ENCODE measurements around the gene AP5S1.
"Not testable (repeated sequence)": the region's sequence is repeated elsewhere in the genome, so short reads cannot be mapped to it uniquely, and the experiment has no call there.

DNA sequence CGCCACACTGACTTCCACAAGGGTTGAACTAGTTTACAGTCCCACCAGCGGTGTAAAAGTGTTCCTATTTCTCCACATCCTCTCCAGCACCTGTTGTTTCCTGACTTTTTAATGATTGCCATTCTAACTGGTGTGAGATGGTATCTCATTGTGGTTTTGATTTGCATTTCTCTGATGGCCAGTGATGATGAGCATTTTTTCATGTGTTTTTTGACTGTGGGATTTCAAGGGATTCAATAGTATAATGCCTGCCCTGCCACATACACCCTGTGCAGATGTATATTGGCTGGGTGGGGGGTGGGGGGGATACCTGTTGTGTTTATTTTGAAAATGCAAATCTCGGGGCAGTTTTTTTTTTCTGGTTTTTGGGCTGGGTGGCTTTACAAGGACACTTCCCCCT lies 26.2 kb upstream of the AP5S1 start:
- TF ChIP-seq, protein P1, sequence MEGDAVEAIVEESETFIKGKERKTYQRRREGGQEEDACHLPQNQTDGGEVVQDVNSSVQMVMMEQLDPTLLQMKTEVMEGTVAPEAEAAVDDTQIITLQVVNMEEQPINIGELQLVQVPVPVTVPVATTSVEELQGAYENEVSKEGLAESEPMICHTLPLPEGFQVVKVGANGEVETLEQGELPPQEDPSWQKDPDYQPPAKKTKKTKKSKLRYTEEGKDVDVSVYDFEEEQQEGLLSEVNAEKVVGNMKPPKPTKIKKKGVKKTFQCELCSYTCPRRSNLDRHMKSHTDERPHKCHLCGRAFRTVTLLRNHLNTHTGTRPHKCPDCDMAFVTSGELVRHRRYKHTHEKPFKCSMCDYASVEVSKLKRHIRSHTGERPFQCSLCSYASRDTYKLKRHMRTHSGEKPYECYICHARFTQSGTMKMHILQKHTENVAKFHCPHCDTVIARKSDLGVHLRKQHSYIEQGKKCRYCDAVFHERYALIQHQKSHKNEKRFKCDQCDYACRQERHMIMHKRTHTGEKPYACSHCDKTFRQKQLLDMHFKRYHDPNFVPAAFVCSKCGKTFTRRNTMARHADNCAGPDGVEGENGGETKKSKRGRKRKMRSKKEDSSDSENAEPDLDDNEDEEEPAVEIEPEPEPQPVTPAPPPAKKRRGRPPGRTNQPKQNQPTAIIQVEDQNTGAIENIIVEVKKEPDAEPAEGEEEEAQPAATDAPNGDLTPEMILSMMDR (IDR thresholded peaks at IDR 0.05): not testable (repeated sequence)
- not testable (repeated sequence) for TF ChIP-seq POLR2A, EP300, POLR2AphosphoS5 (IDR thresholded peaks at IDR 0.05)
